GM13977 (cell line): ENCODE measurements around the gene NCKAP1.
A peak's percentile ranks its signal among the peaks of the same experiment; 100 is the strongest.

Source experiments
- DNase-seq: peaks from one replicate; pipeline ENCODE4 v3.0.0; 2012; ENCODE audit warnings: low spot score
- CTCF ChIP-seq: IDR thresholded peaks from 2 replicates; pipeline ENCODE4 v1.5.1; 2012; ENCODE audit warnings: mild to moderate bottlenecking, control low read depth; ENCODE audit not compliant: insufficient read depth; ENCODE audit errors: extremely low read depth, missing control alignments
- in situ Hi-C: fragments of 300-500 bp; cut with MboI; formaldehyde crosslinking; loops from one replicate; pipeline ENCODE4 v1.12.0; 2022; ENCODE audit warnings: low sequenced_read_pairs, low pct_unique_long_range_greater_than_20kb, mixed read lengths, inconsistent platforms; ENCODE audit not compliant: unreplicated experiment

Gene NCKAP1

GRCh38 chr2:182920631-182921056 lies 117.6 kb downstream of the NCKAP1 start:
- DNase-seq = peak; percentile 19
- TF ChIP-seq CTCF = no peak
- in situ Hi-C loops = no loop called here

- DNase-seq = no peak
- in situ Hi-C loops = no loop called here
- TF ChIP-seq CTCF = no peak
These were observed 118.2 kb downstream of the NCKAP1 start for GRCh38 chr2:182920089-182920488.

- DNase-seq = no peak
- in situ Hi-C loops = no loop called here
- TF ChIP-seq CTCF = no peak
These were observed 119.2 kb downstream of the NCKAP1 start for GRCh38 chr2:182918961-182919652.

GRCh38 chr2:182917924-182918323 lies 120.3 kb downstream of the NCKAP1 start:
- in situ Hi-C loops = no loop called here
- TF ChIP-seq CTCF = no peak
- DNase-seq = no peak

GRCh38 chr2:182916417-182916816 lies 121.8 kb downstream of the NCKAP1 start:
- in situ Hi-C loops = no loop called here
- no peak for DNase-seq
- TF ChIP-seq CTCF = no peak

GRCh38 chr2:182915369-182916326 lies 122.6 kb downstream of the NCKAP1 start:
- in situ Hi-C loops = no loop called here
- no peak for TF ChIP-seq CTCF
- no peak for DNase-seq
